K562 (cell line): ENCODE measurements around the gene ITPRIP. TPM values are rescaled to one million over a fixed set of nuclear protein-coding genes. Genes with fewer than 3 reads are reported as not detected.

Experiments
- CTCFL ChIP-seq: IDR thresholded peaks from 2 replicates; pipeline ENCODE4 v1.6.1; 2011; ENCODE audit warnings: borderline replicate concordance, low read depth, mild to moderate bottlenecking, moderate library complexity, low read length; ENCODE audit not compliant: insufficient read depth, poor library complexity, severe bottlenecking
- DDX20 ChIP-seq: fragments of 450-650 bp; IDR thresholded peaks from 2 replicates; pipeline ENCODE4 v1.6.1; 2016; ENCODE audit warnings: missing genetic modification characterization, low read depth, mild to moderate bottlenecking, missing compliant biosample characterization, moderate library complexity
- GTF2B ChIP-seq: IDR thresholded peaks from 2 replicates; pipeline ENCODE4 v1.6.1; 2011; ENCODE audit not compliant: insufficient read length; ENCODE audit errors: extremely low read depth
- HMGXB4 ChIP-seq: sonication (generic); formaldehyde crosslinking; IDR thresholded peaks from 2 replicates; pipeline ENCODE4 v1.8.1; 2023; ENCODE audit warnings: mild to moderate bottlenecking, missing genetic modification reagents
- JUN ChIP-seq, 2 experiments: sonication (generic) in 1 of 2; formaldehyde crosslinking in 1 of 2; IDR thresholded peaks; 2 replicates each; pipeline versions ENCODE4 v1.6.1 to v1.8.0; 2012 to 2022; ENCODE audit warnings: borderline replicate concordance in 2 of 2, mild to moderate bottlenecking in 2 of 2, improper control_type of control experiment in 1 of 2, low read depth in 1 of 2, low read length in 1 of 2, missing genetic modification reagents in 1 of 2
- L3MBTL2 ChIP-seq: fragments of 450-650 bp; IDR thresholded peaks from 2 replicates; pipeline ENCODE4 v1.6.1; 2016; ENCODE audit warnings: mild to moderate bottlenecking, moderate library complexity
- MAZ ChIP-seq, 2 experiments: fragments of 450-650 bp in 1 of 2; sonication (generic) in 1 of 2; formaldehyde crosslinking; IDR thresholded peaks in 1 of 2; conservative IDR thresholded peaks in 1 of 2; 2 replicates each; pipeline versions ENCODE4 v1.4.0 to v1.5.0; 2020; ENCODE audit warnings: mild to moderate bottlenecking in 1 of 2, missing genetic modification reagents in 1 of 2
- PHB2 ChIP-seq: fragments of 450-650 bp; IDR thresholded peaks from 2 replicates; pipeline ENCODE4 v1.6.1; 2017; ENCODE audit warnings: low read depth
- RAD21 ChIP-seq, 2 experiments: fragments of 250-450 bp in 1 of 2; fragments of 450-650 bp in 1 of 2; sonication (Bioruptor Pico) in 1 of 2; formaldehyde crosslinking in 1 of 2; IDR thresholded peaks in 1 of 2; conservative IDR thresholded peaks in 1 of 2; 2 replicates each; pipeline versions ENCODE4 v1.4.0 to v1.8.0; 2020 to 2022; ENCODE audit warnings: mild to moderate bottlenecking in 2 of 2, moderate library complexity in 1 of 2
- RFX1 ChIP-seq: fragments of 450-650 bp; IDR thresholded peaks from 2 replicates; pipeline ENCODE4 v1.6.1; 2016; ENCODE audit warnings: mild to moderate bottlenecking, moderate library complexity
- ZFP36 ChIP-seq: fragments of 150-350 bp; IDR thresholded peaks from 2 replicates; pipeline ENCODE4 v1.6.1; 2018; ENCODE audit warnings: low read length, low read depth; ENCODE audit not compliant: partially characterized antibody
- ZNF354B ChIP-seq: fragments of 250-450 bp; sonication (Bioruptor Pico); IDR thresholded peaks from 2 replicates; pipeline ENCODE4 v1.4.0; 2020
- polyA plus RNA-seq, 8 experiments: library from polyadenylated mRNA; depleted of rRNA in 4 of 8; stranded (reverse) in 5 of 8; unstranded in 3 of 8; fragments of >200 nt; fragmentation: Nextera tagmentation in 2 of 8; fragmentation: Illumina TruSeq in 1 of 8; extraction: Ambion mirVana in 2 of 8; extraction: Trizol in 1 of 8; gene quantifications; 2 replicates each; pipeline versions ENCODE4 v1.2.1 to v1.2.3, GENCODE V29; 2011 to 2014; ENCODE audit warnings: inconsistent platforms in 1 of 8, missing spikeins in 1 of 8
- total RNA-seq, 7 experiments: library from RNA; depleted of rRNA in 6 of 7; stranded (reverse); fragments of >200 nt in 6 of 7; fragmentation: Illumina TruSeq in 2 of 7; extraction: Trizol in 2 of 7; gene quantifications; 2 replicates each; pipeline versions ENCODE4 v1.2.1 to v1.2.3, GENCODE V29; 2011 to 2021; ENCODE audit warnings: low replicate concordance in 1 of 7
- TF ChIP-seq, protein P1 (sequence below): IDR thresholded peaks from 2 replicates; pipeline ENCODE4 v1.6.1; 2014; ENCODE audit warnings: antibody characterized with exemption
- TF ChIP-seq, protein P2 (sequence below): sonication (generic); formaldehyde crosslinking; IDR thresholded peaks from 2 replicates; pipeline ENCODE4 v1.8.1; 2023; ENCODE audit warnings: mild to moderate bottlenecking, missing genetic modification reagents
- TF ChIP-seq, protein P3 (sequence below), 2 experiments: fragments of 450-650 bp in 1 of 2; sonication (generic) in 1 of 2; formaldehyde crosslinking; conservative IDR thresholded peaks; 2 replicates each; pipeline versions ENCODE4 v1.4.0 to v1.8.1; 2020 to 2022; ENCODE audit warnings: mild to moderate bottlenecking in 1 of 2, missing genetic modification reagents in 1 of 2

ITPRIP gene
- total and polyA plus RNA-seq, 9 of the 15 experiments (the other 6 are each of a cell fraction or from before 2014, with no cell fraction given), result 4.4 to 28.5 (median 10.9) TPM

- TF ChIP-seq, protein P1, sequence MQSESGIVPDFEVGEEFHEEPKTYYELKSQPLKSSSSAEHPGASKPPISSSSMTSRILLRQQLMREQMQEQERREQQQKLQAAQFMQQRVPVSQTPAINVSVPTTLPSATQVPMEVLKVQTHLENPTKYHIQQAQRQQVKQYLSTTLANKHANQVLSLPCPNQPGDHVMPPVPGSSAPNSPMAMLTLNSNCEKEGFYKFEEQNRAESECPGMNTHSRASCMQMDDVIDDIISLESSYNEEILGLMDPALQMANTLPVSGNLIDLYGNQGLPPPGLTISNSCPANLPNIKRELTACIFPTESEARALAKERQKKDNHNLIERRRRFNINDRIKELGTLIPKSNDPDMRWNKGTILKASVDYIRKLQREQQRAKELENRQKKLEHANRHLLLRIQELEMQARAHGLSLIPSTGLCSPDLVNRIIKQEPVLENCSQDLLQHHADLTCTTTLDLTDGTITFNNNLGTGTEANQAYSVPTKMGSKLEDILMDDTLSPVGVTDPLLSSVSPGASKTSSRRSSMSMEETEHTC, result no peak
- no peak for TF ChIP-seq ZNF354B (CRISPR knock-in tag)
- TF ChIP-seq RAD21 (CRISPR knock-in tag; conservative IDR thresholded peaks at IDR 0.05 in 1 of 2, IDR thresholded peaks at IDR 0.05 in 1 of 2), result peak in 1 of 2 experiments; percentile 16; a peak in 1 of 4 replicates
- no peak for TF ChIP-seq HMGXB4 (CRISPR knock-in tag)
- TF ChIP-seq MAZ (CRISPR knock-in tag; conservative IDR thresholded peaks at IDR 0.05 in 1 of 2, IDR thresholded peaks at IDR 0.05 in 1 of 2), result 0 out of 4 replicates have a peak, but pooled peaks of 1 of the 2 experiments have one; percentile 64
- peak; percentile 3 for TF ChIP-seq ZFP36
- TF ChIP-seq, protein P2, sequence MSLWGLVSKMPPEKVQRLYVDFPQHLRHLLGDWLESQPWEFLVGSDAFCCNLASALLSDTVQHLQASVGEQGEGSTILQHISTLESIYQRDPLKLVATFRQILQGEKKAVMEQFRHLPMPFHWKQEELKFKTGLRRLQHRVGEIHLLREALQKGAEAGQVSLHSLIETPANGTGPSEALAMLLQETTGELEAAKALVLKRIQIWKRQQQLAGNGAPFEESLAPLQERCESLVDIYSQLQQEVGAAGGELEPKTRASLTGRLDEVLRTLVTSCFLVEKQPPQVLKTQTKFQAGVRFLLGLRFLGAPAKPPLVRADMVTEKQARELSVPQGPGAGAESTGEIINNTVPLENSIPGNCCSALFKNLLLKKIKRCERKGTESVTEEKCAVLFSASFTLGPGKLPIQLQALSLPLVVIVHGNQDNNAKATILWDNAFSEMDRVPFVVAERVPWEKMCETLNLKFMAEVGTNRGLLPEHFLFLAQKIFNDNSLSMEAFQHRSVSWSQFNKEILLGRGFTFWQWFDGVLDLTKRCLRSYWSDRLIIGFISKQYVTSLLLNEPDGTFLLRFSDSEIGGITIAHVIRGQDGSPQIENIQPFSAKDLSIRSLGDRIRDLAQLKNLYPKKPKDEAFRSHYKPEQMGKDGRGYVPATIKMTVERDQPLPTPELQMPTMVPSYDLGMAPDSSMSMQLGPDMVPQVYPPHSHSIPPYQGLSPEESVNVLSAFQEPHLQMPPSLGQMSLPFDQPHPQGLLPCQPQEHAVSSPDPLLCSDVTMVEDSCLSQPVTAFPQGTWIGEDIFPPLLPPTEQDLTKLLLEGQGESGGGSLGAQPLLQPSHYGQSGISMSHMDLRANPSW, result no peak
- TF ChIP-seq L3MBTL2, result peak; percentile 91
- no peak for TF ChIP-seq GTF2B
- TF ChIP-seq JUN (IDR thresholded peaks at IDR 0.05; ENCODE audit: borderline replicate concordance, low read depth, low read length), result no peak; the same call in 1 of the 2 replicates
- TF ChIP-seq JUN (CRISPR knock-in tag; IDR thresholded peaks at IDR 0.05; ENCODE audit: borderline replicate concordance), result no peak
- TF ChIP-seq, protein P3, sequence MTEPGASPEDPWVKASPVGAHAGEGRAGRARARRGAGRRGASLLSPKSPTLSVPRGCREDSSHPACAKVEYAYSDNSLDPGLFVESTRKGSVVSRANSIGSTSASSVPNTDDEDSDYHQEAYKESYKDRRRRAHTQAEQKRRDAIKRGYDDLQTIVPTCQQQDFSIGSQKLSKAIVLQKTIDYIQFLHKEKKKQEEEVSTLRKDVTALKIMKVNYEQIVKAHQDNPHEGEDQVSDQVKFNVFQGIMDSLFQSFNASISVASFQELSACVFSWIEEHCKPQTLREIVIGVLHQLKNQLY (CRISPR knock-in tag; conservative IDR thresholded peaks at IDR 0.05), result no peak
- peak; percentile 98 for TF ChIP-seq RFX1
- TF ChIP-seq DDX20 (tag), result no peak
- TF ChIP-seq CTCFL, result peak; percentile 97
- no peak for TF ChIP-seq PHB2
Observed at GRCh38 chr10:104353325-104354048, 15.2 kb upstream of the ITPRIP start, which contains the start of gene CFAP58 (continued).
